Activated CD8-positive, alpha-beta T cell treated with anti-CD3 and anti-CD28 coated beads for 36 hours (primary cell): ENCODE data around the gene ZNF22. TPM values are rescaled to one million over a fixed set of nuclear protein-coding genes. Genes with fewer than 3 reads are reported as not detected.

Source experiments
- ATAC-seq: fragments of 200-7000 bp; cut with Tn5 transposase; one replicate; pipeline ENCODE4 v1.10.0; 2021; ENCODE audit warnings: mild to moderate bottlenecking, moderate library complexity
- CTCF ChIA-PET: fragments of 350-600 bp; sonication (Branson Sonifier 250); formaldehyde crosslinking; loops from one replicate; lab custom pipeline; 2021; ENCODE audit warnings: antibody characterized with exemption; lab: Charles Lee
- POLR2A ChIA-PET: fragments of 350-600 bp; sonication (Branson Sonifier 250); formaldehyde crosslinking; loops from one replicate; lab custom pipeline; 2021; ENCODE audit warnings: antibody characterized with exemption; lab: Charles Lee
- DNase-seq: peaks from one replicate; pipeline ENCODE4 v3.0.0-alpha.2; 2020
- H3K27ac Mint-ChIP-seq: one replicate; pipeline ENCODE4 v1.8.0; 2021; ENCODE audit warnings: mild to moderate bottlenecking, mixed read lengths
- H3K27me3 Mint-ChIP-seq: one replicate; pipeline ENCODE4 v1.8.0; 2021; ENCODE audit warnings: mixed read lengths
- H3K36me3 Mint-ChIP-seq: one replicate; pipeline ENCODE4 v1.8.0; 2021; ENCODE audit warnings: low read depth, mixed read lengths
- H3K4me1 Mint-ChIP-seq: one replicate; pipeline ENCODE4 v1.8.0; 2021; ENCODE audit warnings: low read depth, mixed read lengths
- H3K4me3 Mint-ChIP-seq: one replicate; pipeline ENCODE4 v1.8.0; 2021; ENCODE audit warnings: mild to moderate bottlenecking, moderate library complexity, mixed read lengths
- H3K9me3 Mint-ChIP-seq: one replicate; pipeline ENCODE4 v1.8.0; 2021; ENCODE audit warnings: mixed read lengths
- intact Hi-C: fragments of 100-400 bp; cut with micrococcal nuclease; formaldehyde crosslinking; loops from one replicate; pipeline ENCODE4 v1.10.0; 2022
- total RNA-seq, 2 experiments: library from RNA; stranded (reverse); gene quantifications; one replicate each; pipeline ENCODE4 v1.2.3, GENCODE V29; 2021
- TF ChIP-seq, protein P1 (sequence below): fragments of 200-600 bp; IDR thresholded peaks from one replicate; pipeline ENCODE4 v1.8.0; 2022; ENCODE audit warnings: antibody characterized with exemption, mild to moderate bottlenecking

ZNF22 gene
- total RNA-seq, 2 experiments from 2014 or later = 34.4 to 37.6 TPM

DNA sequence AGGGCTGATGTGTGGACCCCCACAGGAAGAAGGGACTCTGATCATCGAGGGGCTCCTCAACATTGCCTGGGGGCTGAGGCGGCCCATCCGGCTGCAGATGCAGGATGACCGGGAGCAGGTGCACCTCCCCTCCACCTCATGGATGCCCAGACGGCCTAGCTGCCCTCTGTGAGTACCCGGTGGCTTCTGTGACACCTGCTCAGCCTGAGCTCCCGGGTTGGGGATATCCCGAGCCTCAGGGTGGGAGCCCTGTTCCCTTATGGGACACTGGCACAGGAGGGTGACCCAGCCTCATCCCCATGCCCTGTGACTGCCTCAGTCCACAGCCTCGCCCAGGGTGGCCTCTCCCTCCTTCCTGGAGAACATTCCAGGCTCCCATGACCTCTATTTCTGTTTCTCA, 18.2 kb upstream of the ZNF22 start:
- Mint-ChIP-seq H3K9me3 (no peaks in the 10 kb centered on the region), H3K4me1 (peaks cover 3% of the 10 kb centered on the region), H3K4me3 (no peak overlapping the region), H3K36me3 (no peaks in the 10 kb centered on the region), H3K27me3 (no peaks in the 10 kb centered on the region), H3K27ac (no peak overlapping the region)
- TF ChIP-seq, protein P1, sequence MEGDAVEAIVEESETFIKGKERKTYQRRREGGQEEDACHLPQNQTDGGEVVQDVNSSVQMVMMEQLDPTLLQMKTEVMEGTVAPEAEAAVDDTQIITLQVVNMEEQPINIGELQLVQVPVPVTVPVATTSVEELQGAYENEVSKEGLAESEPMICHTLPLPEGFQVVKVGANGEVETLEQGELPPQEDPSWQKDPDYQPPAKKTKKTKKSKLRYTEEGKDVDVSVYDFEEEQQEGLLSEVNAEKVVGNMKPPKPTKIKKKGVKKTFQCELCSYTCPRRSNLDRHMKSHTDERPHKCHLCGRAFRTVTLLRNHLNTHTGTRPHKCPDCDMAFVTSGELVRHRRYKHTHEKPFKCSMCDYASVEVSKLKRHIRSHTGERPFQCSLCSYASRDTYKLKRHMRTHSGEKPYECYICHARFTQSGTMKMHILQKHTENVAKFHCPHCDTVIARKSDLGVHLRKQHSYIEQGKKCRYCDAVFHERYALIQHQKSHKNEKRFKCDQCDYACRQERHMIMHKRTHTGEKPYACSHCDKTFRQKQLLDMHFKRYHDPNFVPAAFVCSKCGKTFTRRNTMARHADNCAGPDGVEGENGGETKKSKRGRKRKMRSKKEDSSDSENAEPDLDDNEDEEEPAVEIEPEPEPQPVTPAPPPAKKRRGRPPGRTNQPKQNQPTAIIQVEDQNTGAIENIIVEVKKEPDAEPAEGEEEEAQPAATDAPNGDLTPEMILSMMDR = no peak
- DNase-seq (no peak), ATAC-seq (no peak)
- intact Hi-C loops = no loop called here
- ChIA-PET CTCF (interaction anchor here (1.1 kb wide), 1 partner anchor 49 kb away, joined by 3 read pairs; no protein-coding TSS in a partner anchor), POLR2A (no interaction called here)

DNA sequence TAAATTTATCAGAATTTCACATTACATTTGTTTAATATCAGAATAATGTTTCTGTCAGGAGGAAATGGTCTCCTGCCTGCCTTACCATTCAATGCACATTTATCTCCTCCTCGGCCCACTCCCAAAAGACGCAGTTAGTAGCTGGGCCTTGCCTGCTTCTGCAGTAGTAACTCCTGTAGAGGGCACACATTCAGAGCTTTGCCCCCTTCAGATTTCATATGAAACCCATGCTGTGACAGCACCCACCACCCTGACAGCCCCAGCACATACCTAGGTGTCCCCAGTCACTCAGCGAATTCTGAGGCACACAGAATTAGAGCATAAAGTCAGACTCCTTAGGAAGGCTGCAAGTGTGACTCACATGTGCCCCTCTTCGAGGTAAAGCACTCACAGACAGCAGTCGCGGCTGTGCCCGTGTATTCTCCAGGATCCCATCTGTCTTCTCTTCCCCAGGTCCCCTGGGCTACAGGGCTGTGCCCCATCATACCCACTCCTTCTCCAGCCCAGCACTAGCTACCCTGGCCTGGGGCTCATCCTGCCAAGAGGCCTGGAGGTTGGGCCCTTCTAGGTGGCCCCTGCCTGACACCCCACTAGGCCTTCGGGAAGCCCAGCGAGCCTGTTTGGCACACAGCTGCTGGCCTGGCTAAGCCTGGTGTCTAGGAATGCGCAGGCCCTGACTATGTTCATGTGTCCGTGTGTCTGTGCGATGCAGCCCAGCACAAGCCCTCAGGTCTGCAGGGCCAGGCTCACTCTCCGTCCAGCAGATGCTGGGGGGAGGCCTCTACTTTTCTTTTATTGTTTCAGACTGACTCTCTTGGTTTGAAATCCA, 17.4 kb upstream of the ZNF22 start:
- TF ChIP-seq, protein P1 = no peak
- Mint-ChIP-seq H3K27me3 (no peaks in the 10 kb centered on the region), H3K27ac (no peak overlapping the region), H3K4me3 (no peak overlapping the region), H3K9me3 (no peaks in the 10 kb centered on the region), H3K36me3 (no peaks in the 10 kb centered on the region), H3K4me1 (peaks cover 3% of the 10 kb centered on the region)
- intact Hi-C loops = no loop called here
- ATAC-seq = no peak
- no peak for DNase-seq
- POLR2A ChIA-PET = interaction anchor here (0.5 kb wide), 1 partner anchor 50 kb away, joined by 3 read pairs; no protein-coding TSS in a partner anchor
- CTCF ChIA-PET = interaction anchor here (1.1 kb wide), 1 partner anchor 50 kb away, joined by 3 read pairs; no protein-coding TSS in a partner anchor

DNA sequence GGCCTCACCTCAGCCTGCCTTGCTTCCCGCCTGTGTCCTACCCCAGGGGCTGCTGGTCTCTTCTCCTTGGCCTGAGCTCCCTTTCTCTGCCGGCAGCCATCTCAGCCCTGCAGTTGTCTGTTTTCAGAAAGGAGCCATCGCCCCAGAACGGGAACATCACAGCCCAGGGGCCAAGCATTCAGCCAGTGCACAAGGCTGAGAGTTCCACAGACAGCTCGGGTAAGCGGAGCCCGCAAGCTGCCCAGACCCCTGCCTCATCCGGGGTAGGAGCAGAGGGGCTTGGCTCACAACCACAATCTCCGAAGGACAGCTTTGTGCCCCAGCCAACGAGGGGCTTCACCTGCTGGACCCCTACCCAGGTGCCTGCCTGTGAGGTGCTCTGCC, 16.8 kb upstream of the ZNF22 start:
- ChIA-PET POLR2A (interaction anchor here (0.5 kb wide), 1 partner anchor 51 kb away, joined by 3 read pairs; no protein-coding TSS in a partner anchor), CTCF (no interaction called here)
- Mint-ChIP-seq H3K4me1 (peaks cover 3% of the 10 kb centered on the region), H3K36me3 (no peaks in the 10 kb centered on the region), H3K9me3 (no peaks in the 10 kb centered on the region), H3K4me3 (no peak overlapping the region), H3K27ac (no peak overlapping the region), H3K27me3 (peaks cover 3% of the 10 kb centered on the region)
- no peak for DNase-seq
- TF ChIP-seq, protein P1 = no peak
- intact Hi-C loops = no loop called here
- no peak for ATAC-seq

DNA sequence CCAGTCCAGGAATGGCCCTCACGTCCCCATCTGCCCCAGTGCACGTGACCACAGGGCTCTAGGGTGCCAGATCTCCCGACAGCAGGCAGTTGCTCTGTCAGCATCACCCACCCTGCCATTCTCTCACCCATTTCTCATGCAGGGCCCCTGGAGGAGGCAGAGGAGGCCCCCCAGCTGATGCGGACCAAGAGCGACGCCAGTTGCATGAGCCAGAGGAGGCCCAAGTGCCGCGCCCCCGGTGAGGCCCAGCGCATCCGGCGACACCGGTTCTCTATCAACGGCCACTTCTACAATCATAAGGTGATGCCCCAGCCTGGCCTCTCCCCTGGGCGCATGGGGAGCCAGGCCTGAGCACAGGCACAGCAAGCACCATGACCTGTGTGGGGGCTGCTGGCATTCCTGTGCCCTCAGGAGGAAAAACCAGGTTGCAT, 16.0 kb upstream of the ZNF22 start:
- Mint-ChIP-seq H3K27ac (no peak overlapping the region), H3K27me3 (peaks cover 3% of the 10 kb centered on the region), H3K36me3 (no peaks in the 10 kb centered on the region), H3K9me3 (no peaks in the 10 kb centered on the region), H3K4me3 (no peak overlapping the region), H3K4me1 (peaks cover 3% of the 10 kb centered on the region)
- ATAC-seq (no peak), DNase-seq (no peak)
- ChIA-PET POLR2A (no interaction called here), CTCF (no interaction called here)
- TF ChIP-seq, protein P1 = no peak
- intact Hi-C loops = no loop called here

DNA sequence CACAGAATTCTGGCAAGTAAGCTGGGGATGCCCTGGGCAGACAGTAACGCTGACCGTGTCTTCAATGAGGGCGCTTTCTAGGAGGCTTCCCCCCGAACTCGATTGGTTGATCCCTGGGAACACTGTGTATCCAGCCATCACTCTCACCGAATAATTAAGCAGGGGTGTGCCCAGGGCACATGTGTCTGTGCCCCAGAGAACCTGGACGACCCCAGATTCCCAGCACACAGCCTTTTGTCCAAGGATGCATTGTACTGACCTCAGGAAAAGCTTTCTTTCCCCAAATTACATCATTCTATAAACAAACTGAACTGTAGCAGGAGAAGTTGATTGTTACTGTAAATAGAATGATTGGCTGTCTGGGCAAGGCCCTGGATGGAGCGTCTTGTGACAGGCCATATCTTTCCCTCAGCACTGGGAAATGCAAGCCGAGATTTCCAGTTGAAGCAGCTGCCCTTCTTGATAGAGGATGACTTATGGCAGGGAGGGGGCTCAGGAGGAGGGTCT, 15.5 kb upstream of the ZNF22 start:
- DNase-seq = no peak
- no peak for ATAC-seq
- H3K9me3 Mint-ChIP-seq = no peaks in the 10 kb centered on the region
- H3K36me3 Mint-ChIP-seq = no peaks in the 10 kb centered on the region
- ChIA-PET POLR2A (no interaction called here), CTCF (no interaction called here)
- peaks cover 3% of the 10 kb centered on the region for H3K4me1 Mint-ChIP-seq
- H3K4me3 Mint-ChIP-seq = no peak overlapping the region
- no peak overlapping the region for H3K27ac Mint-ChIP-seq
- peaks cover 3% of the 10 kb centered on the region for H3K27me3 Mint-ChIP-seq
- TF ChIP-seq, protein P1 = no peak
- intact Hi-C loops = no loop called here
